HG03025 (cell line): Measurements from ENCODE around the gene TENM3.

Experiments used
- ATAC-seq: cut with Tn5 transposase; IDR thresholded peaks from one replicate; pipeline ENCODE4 v1.9.1; 2021; ENCODE audit warnings: mild to moderate bottlenecking, moderate library complexity; ENCODE audit not compliant: unreplicated experiment, low FRiP score

Gene TENM3

GRCh38 chr4:182280436-182281111 is 37.4 kb downstream of the TENM3 start:
- no peak for ATAC-seq

- ATAC-seq = no peak
Observed at GRCh38 chr4:182286035-182286434, 42.8 kb downstream of the TENM3 start.

DNA sequence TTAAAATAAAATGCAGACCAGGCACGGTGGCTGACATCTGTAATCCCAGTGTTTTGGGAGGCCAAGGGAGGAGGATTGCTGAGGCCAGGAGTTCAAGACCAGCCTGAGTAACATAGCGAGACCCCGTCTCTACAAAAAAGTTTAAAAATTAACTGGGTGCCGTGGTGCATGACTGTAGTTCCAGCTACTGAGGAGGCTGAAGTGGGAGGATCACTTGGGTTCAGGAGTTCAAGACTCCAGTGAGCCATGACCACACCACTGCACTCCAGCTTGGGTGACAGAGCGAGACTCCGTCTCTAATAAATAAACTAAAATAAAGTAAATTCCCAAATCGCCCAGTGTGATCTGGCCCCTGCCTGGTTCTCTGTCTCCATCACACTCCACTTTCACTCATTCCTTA is 43.7 kb downstream of the TENM3 start:
- ATAC-seq = no peak

GRCh38 chr4:182288534-182288933 is 45.3 kb downstream of the TENM3 start:
- ATAC-seq = no peak

- no peak for ATAC-seq
Observed at GRCh38 chr4:182289809-182290208, 46.6 kb downstream of the TENM3 start.

GRCh38 chr4:182291175-182291574 is 48.0 kb downstream of the TENM3 start:
- no peak for ATAC-seq

- no peak for ATAC-seq
Observed at GRCh38 chr4:182291597-182292270, 48.5 kb downstream of the TENM3 start.

DNA sequence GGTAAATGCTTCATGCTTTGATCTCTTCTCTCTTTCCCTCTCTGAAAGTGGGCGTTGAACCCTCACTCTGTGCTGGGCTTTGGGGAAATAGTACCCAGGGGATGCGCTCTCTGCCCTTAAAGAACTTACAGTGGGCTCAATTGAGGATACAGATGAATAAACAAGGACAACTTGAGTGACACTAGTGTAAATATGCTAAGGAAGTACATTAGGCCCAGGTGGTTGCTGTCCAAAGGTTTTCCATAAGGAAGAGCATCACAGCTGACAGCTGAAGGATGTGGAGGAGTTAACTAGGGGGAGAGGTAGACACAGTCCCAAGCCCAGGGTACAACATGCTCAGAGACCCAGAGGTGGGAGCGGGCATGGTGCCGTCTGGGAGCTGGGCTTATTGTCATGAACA is 49.4 kb downstream of the TENM3 start:
- no peak for ATAC-seq

DNA sequence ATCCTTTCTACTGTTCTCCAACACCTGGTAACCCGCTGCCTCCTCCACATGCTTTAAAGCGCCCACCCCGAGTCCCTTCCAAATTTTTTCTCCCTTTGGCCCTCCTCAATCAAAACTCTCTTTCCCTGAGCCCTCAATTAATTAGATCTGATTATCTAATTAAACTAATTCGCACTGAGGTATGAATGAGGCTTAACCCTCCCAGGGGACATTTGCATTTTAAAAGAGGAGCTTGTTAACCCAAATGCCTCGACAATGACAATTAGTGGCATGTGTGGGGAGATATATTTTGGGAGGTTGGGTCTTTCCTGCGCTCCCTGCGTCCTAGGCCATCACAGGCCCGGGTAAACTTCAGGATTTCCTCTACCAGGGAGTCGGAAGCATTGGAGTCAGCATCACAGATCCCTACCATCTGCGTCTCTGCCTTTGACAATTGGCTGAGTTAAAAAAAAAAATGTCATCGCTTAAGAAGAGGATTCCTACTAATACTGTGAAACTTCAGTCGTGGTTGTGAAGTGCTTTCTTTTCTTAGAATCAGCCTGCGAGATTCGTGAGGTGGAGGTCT is 50.6 kb downstream of the TENM3 start:
- ATAC-seq = no peak

- ATAC-seq = no peak
Observed at GRCh38 chr4:182294451-182294850, 51.2 kb downstream of the TENM3 start.

DNA sequence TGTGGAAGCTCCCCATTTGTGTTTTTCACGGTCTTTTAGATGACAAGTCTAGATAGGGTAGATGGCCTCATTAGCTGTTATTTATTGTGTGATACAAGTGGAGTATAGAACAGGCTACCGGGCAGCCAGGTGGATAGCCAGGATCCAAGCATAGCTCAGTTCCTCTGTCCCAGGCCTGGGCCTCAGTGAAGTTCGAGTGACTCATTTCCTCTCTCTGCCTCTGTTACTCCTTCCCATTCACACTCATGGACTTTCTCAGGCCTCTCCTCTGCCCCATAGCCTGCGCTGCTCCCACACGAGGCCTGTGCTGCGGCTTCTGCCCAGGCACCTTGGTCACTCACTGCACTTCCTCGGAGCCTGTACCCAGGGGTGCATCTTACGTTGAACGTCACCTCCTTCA is 54.5 kb downstream of the TENM3 start:
- no peak for ATAC-seq

DNA sequence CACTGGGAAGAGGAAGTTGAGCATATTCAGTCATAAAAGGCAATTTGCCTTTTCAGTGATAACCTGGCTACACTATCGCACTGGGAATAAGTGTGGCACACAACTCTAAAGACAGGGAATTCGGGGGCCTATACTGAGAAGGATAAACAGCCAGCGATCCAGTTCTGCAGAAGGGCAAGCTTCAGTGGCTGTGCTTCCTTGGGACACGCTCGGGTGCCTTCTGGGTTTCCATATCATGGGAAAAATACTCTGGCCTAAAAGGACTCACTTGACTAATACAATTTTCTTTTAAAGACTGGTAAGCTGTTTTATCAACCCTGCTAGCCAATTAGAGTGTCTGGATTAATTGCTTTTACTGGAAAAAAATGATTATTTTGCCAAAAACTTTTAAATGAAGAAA is 58.5 kb downstream of the TENM3 start:
- ATAC-seq = no peak

- ATAC-seq = no peak
Observed at GRCh38 chr4:182303847-182304246, 60.6 kb downstream of the TENM3 start.

DNA sequence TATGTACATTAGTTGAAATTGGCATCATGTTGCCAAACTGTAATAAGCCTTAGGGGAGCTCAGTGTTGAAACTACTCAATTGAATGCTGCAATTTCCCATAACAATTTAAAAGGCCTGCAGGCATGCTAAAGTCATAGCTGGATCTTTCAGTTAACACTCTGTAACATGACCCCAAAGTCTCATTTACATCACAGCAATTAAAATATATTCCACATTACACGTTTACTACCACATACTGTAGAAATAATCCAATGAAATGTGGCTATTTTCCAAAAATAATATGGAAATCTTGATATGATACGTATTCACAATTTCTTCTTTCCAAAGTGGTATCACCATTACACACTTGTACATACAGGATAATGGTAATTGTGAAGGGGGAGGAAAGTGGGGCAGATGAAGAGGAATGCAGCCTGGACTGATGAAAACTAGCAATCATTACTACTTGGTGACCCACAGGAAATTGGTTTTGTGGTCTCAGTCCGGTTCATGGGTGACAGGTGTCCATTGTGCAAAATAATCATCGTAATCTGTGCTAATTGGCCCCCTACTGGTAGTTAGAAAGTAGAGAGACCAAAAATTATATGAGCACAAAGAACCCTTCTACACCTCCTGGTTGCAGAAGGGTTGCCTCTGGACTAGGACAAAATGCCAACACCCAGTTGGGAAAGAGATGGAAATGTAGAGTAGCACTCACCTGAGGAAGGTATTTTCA is 63.7 kb downstream of the TENM3 start:
- no peak for ATAC-seq

- no peak for ATAC-seq
Observed at GRCh38 chr4:182307746-182308145, 64.5 kb downstream of the TENM3 start.

- ATAC-seq = no peak
Observed at GRCh38 chr4:182309877-182310276, 66.7 kb downstream of the TENM3 start.

DNA sequence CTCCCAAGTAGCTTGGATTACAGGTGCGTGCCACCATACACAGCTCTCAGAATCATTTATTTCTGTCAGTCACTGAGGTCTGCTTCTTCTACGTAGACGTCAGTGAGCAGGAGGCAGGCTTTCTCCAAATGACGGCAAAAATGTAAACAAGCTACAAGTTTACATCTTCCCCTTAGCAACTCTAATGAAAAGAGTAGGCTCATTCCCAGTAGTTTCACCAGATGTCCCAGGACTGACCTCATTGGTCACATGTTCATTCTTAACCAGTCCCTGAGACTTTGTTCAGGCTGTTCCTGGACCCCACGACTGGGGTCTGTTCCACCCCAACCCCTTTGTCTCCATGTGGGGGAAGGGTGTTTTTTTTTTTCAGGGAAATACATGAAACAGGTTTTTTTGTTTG is 67.1 kb downstream of the TENM3 start:
- no peak for ATAC-seq

DNA sequence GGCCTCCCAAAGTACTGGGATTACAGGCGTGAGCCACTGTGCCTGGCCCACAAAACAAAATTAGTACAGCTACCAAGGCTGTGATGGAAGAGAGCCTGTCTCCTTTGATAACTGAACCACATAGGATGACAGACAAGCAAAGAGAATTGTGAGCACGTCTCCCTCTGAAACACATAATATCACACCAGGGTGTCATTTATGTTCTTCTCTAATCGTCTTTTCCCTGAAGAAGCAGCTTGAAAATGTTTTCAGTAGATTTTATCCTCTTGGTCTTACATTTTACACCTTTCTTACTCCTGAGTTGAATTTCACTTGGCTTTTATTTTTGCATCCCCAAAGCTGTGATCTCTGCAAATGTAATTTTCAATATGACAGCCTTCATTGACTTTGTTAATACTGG is 67.8 kb downstream of the TENM3 start:
- no peak for ATAC-seq

DNA sequence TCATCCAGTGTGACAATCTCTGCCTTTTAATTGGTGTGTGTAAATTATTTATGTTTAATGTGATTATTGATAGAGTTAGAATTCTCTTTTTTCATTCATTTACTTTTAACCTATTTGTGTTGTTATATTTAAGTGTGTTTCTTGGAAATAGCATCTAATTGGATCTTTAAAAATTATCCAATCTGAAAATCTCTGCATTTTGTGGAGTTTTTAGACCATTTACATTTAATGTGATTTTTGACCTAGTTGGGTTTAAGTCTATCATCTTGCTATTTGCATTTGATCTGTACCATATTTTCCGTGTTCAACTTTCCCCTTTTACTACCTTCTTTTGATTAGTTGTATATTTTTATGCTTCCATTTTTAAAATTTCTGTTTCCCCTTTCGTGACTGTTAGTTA is 71.3 kb downstream of the TENM3 start:
- no peak for ATAC-seq

DNA sequence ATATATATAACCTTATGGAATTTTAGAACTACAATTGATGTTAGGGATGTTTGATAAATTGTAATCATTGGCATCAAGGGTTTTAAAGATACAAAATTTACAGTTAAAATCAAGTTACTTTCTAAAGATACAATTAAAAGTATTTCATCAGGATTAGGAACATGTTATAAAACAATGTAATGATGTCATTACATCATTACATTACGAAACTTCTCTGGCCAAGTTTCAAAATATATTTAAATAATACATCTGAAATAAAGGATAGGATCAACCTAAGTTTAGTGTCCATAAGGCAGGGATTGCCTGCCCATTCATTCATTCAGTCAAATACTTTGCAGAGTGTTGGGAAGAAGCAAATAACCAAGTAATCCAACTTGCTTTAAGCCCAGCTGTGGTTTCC is 75.1 kb downstream of the TENM3 start:
- ATAC-seq = no peak

- no peak for ATAC-seq
Observed at GRCh38 chr4:182320092-182320491, 76.9 kb downstream of the TENM3 start.
